Body of pancreas (tissue), 4 donors: ENCODE results near the gene TMTC2. TPM values are rescaled to one million over a fixed set of nuclear protein-coding genes. Genes with fewer than 3 reads are reported as not detected.

ENCODE experiments used
- ATAC-seq: fragments of 150-250 bp; one replicate; pipeline ENCODE4 v1.9.1; 2016
- DNase-seq, 4 donors: peaks; one replicate each; pipeline ENCODE4 v3.0.0-alpha.2; 2019
- H3K27ac ChIP-seq, 4 donors: fragments of 200-600 bp; sonication (generic); 1 replicate in 3 of 4; 2 replicates in 1 of 4; pipeline versions ENCODE4 v1.5.1 to v1.6.1; 2016 to 2019; ENCODE audit warnings: mild to moderate bottlenecking in 1 of 4, mixed read lengths in 1 of 4, moderate library complexity in 1 of 4
- H3K27me3 ChIP-seq, 2 donors: fragments of 200-600 bp; sonication (generic); one replicate each; pipeline ENCODE4 v1.6.0; 2016; ENCODE audit warnings: mild to moderate bottlenecking in 1 of 2
- H3K36me3 ChIP-seq, 2 donors: fragments of 200-600 bp; sonication (generic); replicated peaks in 1 of 2; 2 replicates each; pipeline ENCODE4 v1.5.1; 2016; ENCODE audit warnings: low read depth in 2 of 2; ENCODE audit not compliant: insufficient read depth in 1 of 2
- H3K4me1 ChIP-seq: fragments of 200-600 bp; sonication (generic); one replicate; pipeline ENCODE4 v1.6.0; 2016
- H3K4me3 ChIP-seq, 2 donors: fragments of 200-600 bp; sonication (generic); 1 replicate in 1 of 2; 2 replicates in 1 of 2; pipeline ENCODE4 v1.5.1; 2016 to 2019
- H3K9me3 ChIP-seq, 3 donors: fragments of 200-600 bp; sonication (generic); 1 replicate in 2 of 3; 2 replicates in 1 of 3; pipeline ENCODE4 v1.5.1; 2016
- POLR2A ChIP-seq, 3 donors: fragments of 450-650 bp; IDR thresholded peaks; one replicate each; pipeline ENCODE4 v1.6.1; 2016; ENCODE audit warnings: antibody characterized with exemption in 3 of 3, mild to moderate bottlenecking in 2 of 3
- WGBS, 2 donors: methylation state at CpG; one replicate each; pipeline ENCODE4 v1.1.5; 2017; 5-methylcytosine and 5-hydroxymethylcytosine counted together
- intact Hi-C: fragments of 100-400 bp; cut with DNase I; formaldehyde crosslinking; loops from one replicate; pipeline ENCODE4 v1.15.1; 2023
- total RNA-seq, 2 donors: library from RNA; depleted of rRNA; stranded (reverse); fragments of >200 nt; gene quantifications; one replicate each; pipeline ENCODE4 v1.1.0, GENCODE V29; 2016
- TF ChIP-seq, protein P1 (sequence below), 7 experiments: fragments of 450-650 bp in 4 of 7; fragments of 200-600 bp in 3 of 7; sonication (generic) in 3 of 7; IDR thresholded peaks; one replicate each; pipeline ENCODE4 v1.5.1; 2016 to 2019; ENCODE audit warnings: antibody characterized with exemption in 7 of 7

Gene TMTC2
- total RNA-seq, 2 donors from 2014 or later = 10.4 to 20.1 TPM

GRCh38 chr12:83141460-83141994 is 454.8 kb downstream of the TMTC2 start:
- DNase-seq = no peak
- WGBS, 2 donors = 83 to 86% methylated on average over 5 of the region's 5 CpGs
- Histone ChIP-seq H3K27me3 (no peaks in the 10 kb centered on the region), H3K4me1 (no peaks in the 10 kb centered on the region), H3K4me3 (no peak overlapping the region), H3K9me3 (no peaks in the 10 kb centered on the region), H3K36me3 (no peaks in the 10 kb centered on the region), H3K27ac (no peak overlapping the region)
- intact Hi-C loops = no loop called here
- no peak for TF ChIP-seq POLR2A (IDR thresholded peaks at IDR 0.05)
- TF ChIP-seq, protein P1, sequence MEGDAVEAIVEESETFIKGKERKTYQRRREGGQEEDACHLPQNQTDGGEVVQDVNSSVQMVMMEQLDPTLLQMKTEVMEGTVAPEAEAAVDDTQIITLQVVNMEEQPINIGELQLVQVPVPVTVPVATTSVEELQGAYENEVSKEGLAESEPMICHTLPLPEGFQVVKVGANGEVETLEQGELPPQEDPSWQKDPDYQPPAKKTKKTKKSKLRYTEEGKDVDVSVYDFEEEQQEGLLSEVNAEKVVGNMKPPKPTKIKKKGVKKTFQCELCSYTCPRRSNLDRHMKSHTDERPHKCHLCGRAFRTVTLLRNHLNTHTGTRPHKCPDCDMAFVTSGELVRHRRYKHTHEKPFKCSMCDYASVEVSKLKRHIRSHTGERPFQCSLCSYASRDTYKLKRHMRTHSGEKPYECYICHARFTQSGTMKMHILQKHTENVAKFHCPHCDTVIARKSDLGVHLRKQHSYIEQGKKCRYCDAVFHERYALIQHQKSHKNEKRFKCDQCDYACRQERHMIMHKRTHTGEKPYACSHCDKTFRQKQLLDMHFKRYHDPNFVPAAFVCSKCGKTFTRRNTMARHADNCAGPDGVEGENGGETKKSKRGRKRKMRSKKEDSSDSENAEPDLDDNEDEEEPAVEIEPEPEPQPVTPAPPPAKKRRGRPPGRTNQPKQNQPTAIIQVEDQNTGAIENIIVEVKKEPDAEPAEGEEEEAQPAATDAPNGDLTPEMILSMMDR (IDR thresholded peaks at IDR 0.05) = no peak
- ATAC-seq = no peak

GRCh38 chr12:83142914-83143313 is 456.2 kb downstream of the TMTC2 start:
- TF ChIP-seq, protein P1 (IDR thresholded peaks at IDR 0.05) = no peak
- TF ChIP-seq POLR2A (IDR thresholded peaks at IDR 0.05) = no peak
- H3K27ac ChIP-seq = no peak overlapping the region
- DNase-seq (no peak), ATAC-seq (no peak)
- H3K9me3 ChIP-seq = no peaks in the 10 kb centered on the region
- intact Hi-C loops = no loop called here
- no peak overlapping the region for H3K4me3 ChIP-seq
- H3K36me3 ChIP-seq = no peaks in the 10 kb centered on the region
- 88 to 91% methylated on average over 6 of the region's 6 CpGs for WGBS, 2 donors
- no peaks in the 10 kb centered on the region for H3K27me3 ChIP-seq
- no peaks in the 10 kb centered on the region for H3K4me1 ChIP-seq

DNA sequence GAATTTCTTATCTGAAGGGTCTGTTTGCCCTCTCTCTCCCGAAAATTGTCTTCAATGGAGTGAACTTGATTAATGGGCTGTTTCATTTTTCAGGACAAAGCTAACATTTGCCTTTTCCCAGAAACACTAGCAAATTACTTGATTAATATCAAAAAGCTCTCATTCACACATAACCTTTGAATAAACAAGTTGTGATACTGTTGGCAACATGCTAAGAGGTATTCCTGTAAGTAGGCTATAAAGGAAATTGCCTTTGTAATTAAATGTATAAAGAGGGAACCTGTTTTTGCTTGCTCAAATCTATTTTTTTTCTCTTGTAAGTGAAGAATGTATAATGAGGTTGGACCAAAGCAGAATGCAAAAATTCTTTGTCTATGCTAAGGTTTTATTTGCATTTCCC is 457.2 kb downstream of the TMTC2 start:
- no peaks in the 10 kb centered on the region for H3K9me3 ChIP-seq
- intact Hi-C loops = no loop called here
- DNase-seq (no peak), ATAC-seq (no peak)
- TF ChIP-seq, protein P1 (IDR thresholded peaks at IDR 0.05) = no peak
- no peak for TF ChIP-seq POLR2A (IDR thresholded peaks at IDR 0.05)
- no peak overlapping the region for H3K4me3 ChIP-seq
- no peaks in the 10 kb centered on the region for H3K4me1 ChIP-seq
- 8 to 17% methylated on average over 1 of the region's 1 CpG for WGBS, 2 donors
- no peaks in the 10 kb centered on the region for H3K27me3 ChIP-seq
- no peak overlapping the region for H3K27ac ChIP-seq
- H3K36me3 ChIP-seq = no peaks in the 10 kb centered on the region

DNA sequence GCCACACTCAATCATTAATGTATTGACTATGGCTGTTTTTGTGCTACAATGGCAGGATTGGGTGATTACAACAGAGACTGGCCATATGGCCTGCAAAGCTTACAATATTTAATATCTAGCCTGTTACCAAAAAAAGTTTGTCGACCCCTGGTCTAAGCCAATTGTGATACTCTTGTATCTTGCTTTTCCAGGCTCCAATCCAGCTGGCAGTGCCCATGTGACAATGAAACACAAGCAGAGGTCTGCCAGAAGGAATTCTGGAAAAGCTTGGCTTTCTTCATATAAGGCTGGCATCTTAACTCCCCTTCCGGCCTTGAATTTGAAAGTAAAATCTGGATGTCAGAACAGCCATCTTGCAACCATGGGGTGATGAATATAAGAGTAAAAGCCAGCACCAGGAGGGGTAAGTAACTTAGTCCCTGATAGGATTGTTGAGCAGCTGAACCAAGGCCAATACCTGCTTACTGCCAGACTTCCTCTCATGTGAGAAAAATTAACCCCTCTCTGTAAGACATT is 458.7 kb downstream of the TMTC2 start:
- H3K27me3 ChIP-seq = no peaks in the 10 kb centered on the region
- no peaks in the 10 kb centered on the region for H3K4me1 ChIP-seq
- 30 to 44% methylated on average over 2 of the region's 2 CpGs for WGBS, 2 donors
- ATAC-seq = no peak
- H3K36me3 ChIP-seq = no peaks in the 10 kb centered on the region
- no peak overlapping the region for H3K27ac ChIP-seq
- peak in 1 of 4 donors; percentile 19 for DNase-seq
- TF ChIP-seq, protein P1 (IDR thresholded peaks at IDR 0.05) = no peak
- H3K4me3 ChIP-seq = no peak overlapping the region
- intact Hi-C loops = no loop called here
- no peaks in the 10 kb centered on the region for H3K9me3 ChIP-seq

DNA sequence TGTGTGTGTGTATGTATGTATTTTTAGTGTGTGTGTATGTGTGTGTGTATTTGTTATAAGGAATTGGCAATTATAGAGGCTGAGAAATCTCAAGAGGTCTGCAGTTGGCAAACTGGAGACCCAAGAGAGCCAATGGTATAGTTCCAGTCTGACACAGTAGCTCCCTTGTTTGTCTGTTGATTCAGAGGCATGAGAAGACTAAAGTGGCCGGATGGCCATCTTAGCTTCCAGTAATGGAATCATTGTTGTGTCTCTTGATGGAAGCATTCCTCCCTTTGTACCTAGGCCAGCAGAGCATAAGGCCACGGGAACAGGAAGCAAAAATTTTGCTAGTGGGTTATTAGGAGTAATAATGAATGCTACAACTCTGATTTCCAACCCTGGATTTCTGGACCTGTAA is 460.6 kb downstream of the TMTC2 start:
- Histone ChIP-seq H3K4me1 (no peaks in the 10 kb centered on the region), H3K4me3 (no peak overlapping the region), H3K27me3 (no peaks in the 10 kb centered on the region), H3K27ac (no peak overlapping the region), H3K9me3 (no peaks in the 10 kb centered on the region), H3K36me3 (no peaks in the 10 kb centered on the region)
- 73 to 96% methylated on average over 2 of the region's 2 CpGs for WGBS, 2 donors
- intact Hi-C loops = no loop called here
- DNase-seq = no peak
- no peak for ATAC-seq
- no peak for TF ChIP-seq POLR2A (IDR thresholded peaks at IDR 0.05)
- TF ChIP-seq, protein P1 (IDR thresholded peaks at IDR 0.05) = no peak
